GM19455 (cell line): ENCODE measurements around the gene TLE2.
"Not testable (repeated sequence)": the region's sequence is repeated elsewhere in the genome, so short reads cannot be mapped to it uniquely, and the experiment has no call there.

Source experiments
- ATAC-seq: cut with Tn5 transposase; IDR thresholded peaks from one replicate; pipeline ENCODE4 v1.9.1; 2021; ENCODE audit not compliant: unreplicated experiment

TLE2 gene

DNA sequence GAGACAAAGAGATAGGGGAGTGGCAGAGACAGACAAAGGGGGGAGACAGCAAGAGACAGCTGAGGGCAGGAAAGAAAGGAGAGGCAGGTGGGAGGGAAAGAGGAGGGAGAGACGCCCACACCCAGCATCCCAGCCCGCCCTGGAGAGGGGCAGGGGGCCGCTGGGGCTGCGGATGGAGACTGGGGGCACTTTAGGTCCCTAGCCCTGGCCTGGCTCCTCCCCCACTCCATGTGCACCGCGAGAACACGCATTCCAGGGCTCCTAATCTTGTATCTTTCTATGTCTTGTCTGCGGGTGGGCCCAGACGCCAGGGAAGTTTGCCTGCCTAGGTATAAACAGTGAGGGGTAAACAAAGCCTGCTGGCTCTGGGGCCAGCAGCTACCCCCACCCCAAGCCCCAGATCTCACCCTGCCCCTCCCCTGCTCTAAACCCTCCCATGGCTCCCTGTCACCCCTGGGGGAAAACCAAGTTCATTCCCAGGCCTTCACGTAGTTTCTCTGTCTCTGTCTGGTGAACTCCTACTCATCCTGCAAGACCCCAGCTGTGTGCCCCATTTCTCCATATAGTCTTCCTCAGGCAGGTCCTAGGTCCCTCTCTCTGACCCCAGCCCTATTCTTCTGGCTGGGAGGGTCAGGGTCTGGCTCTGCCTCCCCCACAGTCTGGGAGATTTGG, 27.5 kb upstream of the TLE2 start:
- no peak for ATAC-seq

DNA sequence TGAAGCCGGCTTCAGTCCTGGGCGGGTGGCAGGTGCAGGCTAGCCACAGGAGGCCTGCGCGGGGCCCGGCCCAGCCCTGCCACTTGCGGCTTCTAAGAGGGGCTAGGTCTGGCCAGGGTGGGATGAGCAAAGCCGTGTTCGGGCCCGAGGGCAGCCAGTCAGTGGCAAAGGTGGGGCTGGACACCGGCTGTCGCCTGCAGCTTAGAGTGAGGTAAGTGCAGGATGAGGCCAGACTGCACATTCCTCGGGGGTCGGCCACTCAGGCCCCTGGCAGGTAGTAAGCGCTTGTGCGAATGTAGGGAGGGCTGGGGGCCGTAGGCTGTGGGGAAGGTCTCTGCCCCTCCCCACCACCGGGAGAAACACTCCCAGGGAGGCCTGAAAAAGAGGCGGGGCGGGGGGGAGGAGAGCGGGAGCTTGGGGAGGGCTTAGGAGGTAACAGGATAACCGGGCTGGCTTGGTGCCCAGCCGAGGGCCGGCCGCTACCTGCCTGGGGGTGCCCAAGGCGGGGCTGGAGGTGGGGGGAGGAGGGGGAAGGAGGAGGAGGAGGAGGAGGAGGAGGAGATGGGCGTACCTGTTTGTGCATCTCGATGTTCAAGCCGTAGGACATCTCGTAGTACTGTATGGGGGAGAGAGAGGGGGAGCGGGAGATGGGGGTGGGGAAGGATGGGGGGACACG, 26.8 kb upstream of the TLE2 start:
- no peak for ATAC-seq

DNA sequence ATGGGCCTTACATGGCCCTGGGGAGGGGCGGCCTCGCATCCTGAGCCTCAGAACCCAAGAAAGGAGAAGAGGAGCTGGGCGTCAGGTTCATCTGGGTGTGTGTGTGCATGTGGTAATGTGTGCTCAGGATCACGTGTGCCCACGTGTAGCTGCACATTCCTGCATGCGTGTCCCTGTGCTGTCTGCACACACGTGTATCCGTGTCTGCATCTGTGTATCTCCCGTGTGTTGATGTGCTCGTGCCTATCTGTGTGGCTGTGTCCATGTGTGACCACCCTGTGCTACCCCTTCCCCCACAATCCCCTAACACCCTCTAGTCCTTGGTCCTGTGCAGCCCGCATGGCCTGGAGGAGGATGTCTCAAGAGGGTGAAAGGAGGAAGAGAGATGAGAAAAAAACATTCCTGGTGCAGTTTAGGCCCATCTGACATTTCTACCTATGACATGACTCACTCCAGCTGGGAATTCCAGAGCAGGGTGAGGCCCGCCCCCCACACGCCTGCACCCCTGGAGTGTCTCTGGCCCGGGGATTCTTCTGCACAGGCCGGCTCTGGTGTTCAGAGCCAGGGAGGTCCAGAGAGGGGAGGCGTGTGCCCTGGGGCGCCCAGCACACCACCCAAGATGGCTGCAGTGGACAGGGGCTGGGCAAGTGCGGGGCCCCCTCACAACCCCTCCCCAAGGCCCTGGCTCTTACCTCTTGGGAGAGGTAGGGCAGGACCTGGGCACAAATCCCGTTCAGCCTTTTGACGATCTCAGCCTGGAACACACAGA, 26.1 kb upstream of the TLE2 start:
- ATAC-seq, result no peak

DNA sequence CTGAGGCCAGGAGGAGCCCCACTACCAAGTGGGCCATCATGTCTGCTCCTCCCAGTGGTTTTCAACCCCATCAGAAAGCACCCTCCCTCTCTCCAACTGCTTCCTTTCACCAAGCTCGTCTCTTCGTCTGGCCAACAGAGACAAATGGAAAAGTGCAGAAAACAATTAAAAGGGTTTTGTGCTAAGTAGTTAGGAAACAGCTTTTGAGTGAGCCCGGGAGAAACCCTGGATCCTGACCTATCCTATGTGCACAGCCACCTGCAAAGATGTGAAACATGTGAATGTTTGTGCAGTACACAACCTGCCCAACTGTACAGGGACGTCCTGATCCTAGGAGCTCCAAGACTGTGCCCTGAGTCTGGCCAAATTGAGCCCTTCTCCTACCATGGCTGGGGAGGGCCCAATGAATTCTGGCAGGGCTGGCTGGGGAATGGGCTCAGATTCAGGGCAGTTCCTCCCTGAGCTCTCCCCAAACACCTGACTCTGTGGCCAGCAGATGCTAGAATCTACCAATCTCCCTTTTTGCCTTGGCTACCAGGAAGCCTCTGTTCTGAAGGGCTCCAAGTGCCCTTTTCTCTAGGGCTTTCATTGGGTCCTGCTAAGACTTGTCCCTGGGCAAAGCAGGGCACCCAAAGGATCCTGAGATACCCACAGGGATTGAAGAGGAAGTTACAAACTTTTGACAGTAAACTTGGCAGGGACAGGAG, 25.3 kb upstream of the TLE2 start:
- ATAC-seq, result no peak

DNA sequence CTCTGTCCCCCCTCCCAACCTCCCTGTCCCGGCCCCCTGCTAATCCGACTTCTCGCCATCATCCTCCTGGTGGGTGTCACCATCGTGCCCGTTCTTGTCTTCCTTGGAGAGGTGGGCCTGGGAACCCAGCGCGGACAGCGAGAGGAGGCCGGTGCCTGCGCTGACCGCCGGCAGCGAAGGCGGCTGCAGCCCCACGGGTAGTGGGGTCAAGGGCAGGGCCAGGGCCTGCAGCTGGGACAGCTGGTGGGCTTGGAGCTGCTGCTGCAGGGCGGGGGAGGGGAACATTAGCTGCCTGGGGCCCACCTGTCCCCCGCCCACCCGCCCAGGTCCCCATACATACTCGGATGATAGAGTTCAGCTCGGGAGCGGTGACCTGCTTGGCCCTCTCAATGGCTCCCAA, 24.7 kb upstream of the TLE2 start:
- no peak for ATAC-seq

DNA sequence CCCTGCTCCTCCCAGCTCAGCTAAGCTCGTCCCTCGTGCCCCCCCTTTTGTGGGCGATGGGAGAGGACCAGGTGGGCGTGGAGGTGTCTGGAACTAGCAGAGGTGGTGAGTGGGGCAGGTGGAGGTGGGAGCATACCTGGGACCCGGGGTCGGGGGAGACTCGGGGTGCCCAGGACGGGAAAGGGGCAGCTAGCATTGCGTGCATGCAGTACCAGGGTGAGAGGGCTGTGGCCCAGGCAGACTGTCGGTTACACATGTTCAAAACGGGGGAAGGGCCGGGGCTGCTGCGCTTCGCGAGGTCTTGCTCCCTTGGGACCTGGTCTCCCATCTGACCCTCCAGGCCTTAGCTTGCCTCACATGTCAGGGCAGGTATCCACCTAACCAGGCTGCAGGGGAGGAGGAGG, 24.1 kb upstream of the TLE2 start:
- ATAC-seq, result no peak

DNA sequence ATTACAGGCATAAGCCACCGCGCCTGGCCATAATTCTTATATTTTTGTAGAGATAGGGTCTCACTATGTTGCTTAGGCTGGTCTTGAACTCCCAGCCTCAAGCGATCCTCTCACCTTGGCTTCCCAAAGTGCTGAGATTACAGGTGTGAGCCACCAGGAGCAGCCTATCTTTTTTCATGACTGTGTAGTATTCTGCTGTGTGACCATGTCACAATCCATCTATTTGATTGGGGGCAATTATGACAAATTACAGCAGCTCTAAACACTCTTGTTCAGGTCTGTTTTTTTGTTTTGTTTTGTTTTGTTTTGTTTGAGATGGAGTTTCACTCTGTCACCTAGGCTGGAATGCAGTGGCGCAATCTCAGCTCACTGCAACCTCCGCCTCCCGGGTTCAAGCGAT, 20.9 kb upstream of the TLE2 start:
- not testable (repeated sequence) for ATAC-seq

DNA sequence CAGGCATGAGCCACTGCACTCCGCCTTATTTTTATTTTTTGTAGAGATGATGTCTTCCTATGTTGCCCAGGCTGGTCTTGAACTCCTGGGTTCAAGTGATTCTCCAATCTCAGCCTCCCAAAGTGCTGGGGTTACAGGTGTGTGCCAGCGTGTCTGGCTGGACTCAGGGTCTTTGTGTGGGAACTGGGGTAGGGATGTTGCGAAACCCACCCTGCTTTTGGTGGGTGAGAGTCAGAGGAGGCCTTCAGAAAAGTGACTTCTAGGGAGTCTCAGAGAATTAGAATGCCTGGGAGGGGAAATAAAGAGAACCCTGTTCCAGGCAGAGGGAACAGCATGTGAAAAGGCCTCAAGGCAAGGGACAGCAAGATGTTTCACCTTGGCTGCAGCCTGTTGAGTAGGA, 20.0 kb upstream of the TLE2 start:
- ATAC-seq, result no peak

DNA sequence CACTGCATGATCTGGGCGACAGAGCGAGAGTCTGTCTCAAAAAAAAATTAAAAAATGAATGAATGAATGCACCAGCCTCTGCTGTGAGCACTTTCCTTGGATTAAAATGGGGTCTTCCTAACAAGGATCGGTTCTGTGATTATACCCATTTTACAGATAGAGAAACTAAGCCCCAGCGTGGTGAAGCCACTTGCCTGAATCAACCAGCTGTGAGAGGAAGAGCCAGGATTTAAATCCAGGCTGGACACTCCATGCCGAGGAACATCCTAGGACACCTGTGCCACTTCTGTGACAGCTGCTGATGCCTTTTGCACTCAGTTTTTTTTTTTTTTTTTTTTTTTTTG, 19.1 kb upstream of the TLE2 start:
- ATAC-seq, result no peak

DNA sequence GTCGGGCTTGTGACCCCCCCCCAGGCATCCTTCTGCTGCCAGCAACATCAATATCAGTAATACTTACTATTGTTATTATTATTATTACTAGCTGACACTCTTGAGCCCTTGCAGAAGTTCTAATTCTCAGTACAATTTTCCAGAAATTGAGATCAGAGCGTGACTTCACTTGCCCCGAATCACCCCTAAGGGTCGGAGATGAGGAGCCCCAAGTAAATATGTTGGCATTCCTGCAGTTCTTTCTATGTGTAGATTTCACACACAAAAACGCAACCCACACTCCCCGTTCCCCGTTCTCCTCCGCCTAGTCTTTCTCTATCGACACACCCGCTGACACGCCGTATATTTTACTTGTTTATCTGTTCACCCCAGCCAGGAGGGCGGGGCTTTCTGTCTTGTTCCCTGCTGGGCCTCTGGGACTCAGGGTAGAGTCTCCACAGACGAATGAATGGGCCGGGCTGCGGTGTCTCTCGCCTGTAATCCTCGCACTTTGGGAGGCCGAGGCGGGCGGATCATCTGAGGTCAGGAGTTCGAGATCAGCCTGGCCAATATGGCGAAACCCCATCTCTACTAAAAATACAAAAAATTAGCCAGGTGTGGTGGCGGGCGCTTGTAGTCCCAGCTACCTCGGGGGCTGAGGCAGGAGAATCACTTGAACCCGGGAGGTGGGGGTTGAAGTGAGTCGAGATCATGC, 18.6 kb upstream of the TLE2 start:
- ATAC-seq, result no peak

DNA sequence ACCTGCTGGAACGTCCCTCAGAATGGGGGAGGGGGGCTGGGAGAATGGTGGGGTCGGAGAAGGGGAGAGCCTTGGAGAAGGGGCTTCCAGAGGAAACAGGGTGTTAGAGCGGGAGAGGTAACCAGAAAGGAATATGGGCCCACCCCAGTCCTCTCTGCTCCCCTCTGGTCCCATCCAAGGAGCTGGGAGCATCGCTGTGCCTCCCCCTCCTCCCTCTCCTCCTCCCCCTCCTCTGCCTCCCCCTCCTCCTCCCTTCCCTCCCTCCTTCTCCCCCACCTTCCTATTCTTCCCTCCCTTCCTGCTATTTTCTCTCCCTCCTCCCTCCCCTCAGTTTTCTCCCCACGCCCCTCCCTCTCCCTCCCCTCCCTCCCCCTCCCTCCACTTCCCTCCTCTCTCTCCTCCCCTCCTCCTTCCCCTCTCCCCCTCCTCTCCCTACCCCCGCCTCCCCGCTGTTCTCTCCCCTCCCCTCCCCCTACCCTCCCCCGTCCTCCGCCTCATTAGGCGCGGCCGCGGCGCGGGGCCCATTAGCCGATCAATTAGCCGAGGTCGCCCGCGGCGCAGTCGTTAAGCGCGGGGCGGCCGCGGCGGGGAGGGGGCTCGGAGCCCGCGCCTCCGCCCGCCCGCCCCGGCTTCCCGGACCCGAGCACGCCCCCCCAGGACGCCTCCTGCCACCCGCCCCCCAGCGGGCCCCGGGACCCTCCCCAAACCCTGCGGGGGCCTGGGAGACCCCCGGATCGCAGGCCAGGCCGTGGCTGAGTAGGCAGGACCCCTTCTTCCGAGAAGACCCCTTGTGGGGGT, 17.8 kb upstream of the TLE2 start:
- ATAC-seq, result no peak

DNA sequence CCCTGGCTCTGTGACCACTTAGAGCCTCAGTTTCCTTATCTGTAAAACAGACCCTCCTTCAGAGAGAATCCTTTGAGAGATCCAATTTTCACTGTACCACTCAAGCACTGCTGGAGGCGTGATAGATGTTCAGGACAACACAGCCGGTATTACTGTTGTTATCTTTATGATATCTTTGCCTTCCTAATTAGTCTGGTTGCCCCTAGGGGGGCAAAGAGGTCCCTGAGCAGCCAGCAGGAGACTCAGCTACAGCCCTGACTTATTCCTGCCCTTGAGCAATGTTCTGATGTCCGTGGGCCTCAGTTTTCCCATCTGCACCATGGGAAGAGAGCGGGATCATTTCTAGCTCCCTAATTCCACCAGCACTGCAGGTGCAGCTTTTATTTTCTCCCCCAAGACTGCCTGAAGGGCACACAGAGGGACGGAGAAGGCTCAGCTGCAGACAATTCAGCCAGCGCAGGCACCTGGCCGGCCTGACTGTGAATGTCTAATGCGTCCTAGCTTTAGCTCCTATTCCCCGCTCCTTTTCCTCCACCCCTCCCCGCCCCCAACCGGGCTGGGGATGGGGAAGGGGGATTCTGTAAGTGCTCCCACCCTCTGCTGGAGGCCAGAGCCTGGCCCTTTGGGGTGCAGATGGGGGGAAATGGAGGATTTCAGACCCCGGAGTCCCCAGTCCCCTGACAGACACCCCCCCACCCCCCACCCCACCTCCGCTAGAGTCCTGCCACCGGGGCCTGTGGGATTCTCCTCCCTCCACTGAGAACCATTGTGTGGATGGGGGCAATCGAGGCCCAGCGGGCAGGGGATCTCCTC, 17.0 kb upstream of the TLE2 start:
- no peak for ATAC-seq

DNA sequence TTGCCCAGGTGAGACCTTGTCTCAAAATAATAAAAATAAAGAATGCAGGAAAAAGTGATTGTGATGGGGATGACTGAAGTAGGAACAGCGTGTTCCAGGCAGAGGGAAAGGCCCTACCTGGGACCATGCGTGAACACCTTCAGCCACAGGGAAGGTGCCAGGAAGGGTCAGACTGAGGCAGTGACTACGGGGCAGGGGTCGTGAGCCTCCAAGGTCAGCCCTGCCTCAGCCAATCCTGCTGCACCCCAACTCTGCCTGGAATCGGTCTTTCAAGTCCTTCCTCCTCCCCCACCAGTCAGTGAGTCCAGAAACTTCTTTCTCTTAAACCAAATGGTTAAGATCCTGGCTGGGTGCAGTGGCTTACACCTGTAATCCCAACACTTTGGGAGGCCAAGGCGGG, 16.1 kb upstream of the TLE2 start:
- no peak for ATAC-seq

DNA sequence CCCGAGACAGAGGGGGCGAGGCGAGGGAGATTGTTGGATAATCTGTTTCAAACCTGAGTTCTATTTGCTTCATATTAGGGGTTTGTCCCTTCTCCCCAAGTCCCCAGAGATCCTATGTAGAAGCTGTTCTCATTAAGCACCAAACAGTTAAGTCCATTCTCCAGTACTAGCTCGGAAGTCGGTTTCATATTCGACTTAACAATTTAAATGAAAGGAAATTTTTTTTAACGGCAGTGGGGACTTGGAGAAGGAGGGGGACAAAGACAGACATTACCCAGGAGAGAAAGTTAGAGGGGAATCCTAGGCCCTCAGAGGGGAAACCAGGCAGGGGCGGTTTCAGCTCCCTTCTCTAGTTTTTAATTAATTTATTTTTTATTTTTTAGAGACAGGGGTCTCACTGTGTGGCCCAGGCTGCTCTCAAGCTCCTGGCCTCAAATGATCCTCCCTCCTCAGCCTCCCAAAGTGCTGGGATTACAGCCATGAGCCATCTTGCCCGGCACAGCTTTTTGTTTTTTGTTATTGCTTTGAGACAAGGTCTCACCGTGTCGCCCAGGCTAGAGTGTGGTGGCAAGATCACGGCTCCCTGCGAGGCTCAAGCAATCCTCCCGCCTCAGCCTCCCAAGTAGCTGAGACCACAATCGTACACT, 13.7 kb upstream of the TLE2 start:
- no peak for ATAC-seq

DNA sequence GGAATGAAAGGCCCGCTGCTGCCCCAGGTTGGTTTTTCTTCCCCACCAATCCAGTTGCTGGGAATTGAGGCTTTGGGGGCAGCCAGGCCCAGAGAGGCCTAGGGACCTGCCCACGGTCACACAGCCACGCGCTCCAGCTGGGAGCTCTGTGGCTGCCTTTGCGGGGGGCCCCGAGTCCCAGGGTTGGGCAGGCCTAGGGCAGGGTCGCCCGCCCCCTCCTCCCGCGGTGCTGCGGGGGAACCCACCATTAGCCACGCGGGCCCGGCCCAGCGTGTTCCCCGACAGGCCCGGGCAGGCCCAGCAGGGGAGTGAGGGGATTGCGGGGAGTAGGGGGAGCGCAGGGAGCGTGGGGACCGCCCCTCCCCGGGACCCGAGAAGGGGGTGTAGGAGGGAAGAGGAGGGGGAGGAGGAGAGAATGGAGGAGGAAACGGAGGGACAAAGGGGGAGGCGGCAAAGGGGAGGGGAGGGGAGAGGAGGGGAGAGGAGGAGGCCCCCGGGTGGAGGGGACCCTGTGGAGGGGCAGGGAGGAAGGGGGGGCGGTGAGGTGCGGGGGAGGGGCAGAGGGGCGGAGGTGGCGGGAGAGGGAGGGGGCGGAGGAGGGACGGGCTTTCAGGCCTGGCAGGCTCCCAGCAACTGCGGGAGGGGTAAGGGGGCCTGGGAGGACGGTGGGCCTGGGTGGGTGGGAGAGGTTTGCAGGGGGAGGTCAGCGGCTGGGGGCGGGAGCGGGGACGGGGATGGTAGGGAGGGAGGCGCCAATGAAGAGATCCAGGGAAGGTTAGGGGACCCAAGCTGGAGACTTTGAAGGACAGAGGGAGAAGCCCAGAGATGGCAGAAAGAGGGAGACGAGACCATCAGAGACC, 12.9 kb upstream of the TLE2 start:
- no peak for ATAC-seq

DNA sequence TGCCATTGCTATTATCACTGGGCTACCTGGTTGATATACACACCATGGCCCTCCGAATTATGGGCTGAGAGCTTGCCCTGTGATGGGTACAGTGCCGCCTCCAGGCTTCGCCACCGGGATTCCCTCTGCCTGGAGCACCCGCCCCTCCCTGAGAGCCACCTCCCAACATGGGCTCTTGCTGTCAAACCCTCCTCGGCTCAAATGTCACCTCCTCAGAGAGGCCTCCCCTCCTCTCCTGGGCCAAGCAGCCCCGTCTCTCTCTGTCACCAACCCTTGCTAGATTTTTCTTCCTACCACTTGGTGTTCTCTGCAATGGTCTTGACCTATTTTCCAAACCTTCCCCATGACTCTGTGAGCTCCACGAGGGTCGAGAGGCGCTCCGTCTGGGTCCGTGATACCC, 12.2 kb upstream of the TLE2 start:
- ATAC-seq, result no peak

DNA sequence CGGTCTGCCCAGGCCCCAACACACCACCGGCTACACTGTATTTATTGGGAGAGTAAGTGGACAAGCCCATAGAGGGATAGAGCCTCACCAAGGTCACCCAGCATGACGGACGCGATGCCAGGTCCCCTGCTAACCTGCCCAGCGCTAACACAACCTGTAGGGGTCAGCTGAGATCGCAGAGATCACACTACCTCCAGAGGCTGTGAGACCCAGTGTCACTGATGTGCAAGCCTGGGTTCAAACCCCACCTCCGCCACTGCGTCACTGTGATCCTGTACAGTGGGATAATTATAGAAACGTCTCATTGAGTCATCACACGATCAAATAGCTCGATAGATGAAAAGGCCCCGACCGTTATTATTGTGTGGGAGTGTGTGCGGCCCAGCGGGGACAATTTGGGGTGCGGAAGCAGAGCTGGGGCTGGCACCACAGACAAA, 10.6 kb upstream of the TLE2 start:
- no peak for ATAC-seq

DNA sequence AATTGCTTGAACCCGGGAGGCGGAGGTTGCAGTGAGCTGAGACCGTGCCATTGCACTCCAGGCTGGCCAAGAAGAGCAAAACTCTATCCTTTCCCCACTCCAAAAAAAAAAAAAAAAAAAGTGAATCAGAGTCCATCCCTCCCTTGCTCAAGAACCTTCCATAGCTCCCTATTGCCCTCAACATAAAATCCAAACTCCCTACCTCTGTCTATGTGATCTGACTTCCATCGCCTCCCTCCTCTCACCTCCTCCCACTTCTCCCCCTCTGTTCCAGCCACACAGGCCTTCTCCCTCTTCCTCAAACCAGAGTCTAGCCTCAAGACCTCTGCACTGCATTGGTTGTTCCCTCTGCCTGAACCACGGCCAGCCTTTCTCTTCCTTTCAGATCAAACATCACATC, 10.0 kb upstream of the TLE2 start:
- no peak for ATAC-seq
